Cerebellar cortex (tissue), 1 donor: ENCODE results near the gene MIER1.
"Not testable (repeated sequence)": the region's sequence is repeated elsewhere in the genome, so short reads cannot be mapped to it uniquely, and the experiment has no call there.

Source experiments
- DNase-seq: peaks from one replicate; pipeline ENCODE4 v3.0.0-alpha.2; 2015; ENCODE audit warnings: low spot score

The MIER1 gene

DNA sequence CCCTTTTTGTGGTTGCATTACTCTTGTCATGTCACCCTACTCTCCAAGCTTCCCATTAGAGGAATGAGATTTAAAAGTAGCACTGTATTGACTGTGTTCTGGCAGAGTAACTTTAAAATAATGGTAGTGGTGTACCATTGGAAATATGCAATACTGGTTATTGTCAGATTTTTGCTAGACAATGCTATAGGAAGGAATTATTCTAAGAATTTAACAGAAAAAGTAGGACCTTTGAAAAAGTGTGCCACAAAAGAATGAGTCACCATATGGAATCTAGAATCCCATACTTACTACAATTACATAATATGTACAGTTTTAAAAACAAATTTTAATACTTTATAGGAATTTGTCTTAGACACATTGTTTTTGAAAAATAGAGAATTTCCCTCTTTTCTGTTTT, 13.8 kb downstream of the MIER1 start:
- no peak for DNase-seq

DNA sequence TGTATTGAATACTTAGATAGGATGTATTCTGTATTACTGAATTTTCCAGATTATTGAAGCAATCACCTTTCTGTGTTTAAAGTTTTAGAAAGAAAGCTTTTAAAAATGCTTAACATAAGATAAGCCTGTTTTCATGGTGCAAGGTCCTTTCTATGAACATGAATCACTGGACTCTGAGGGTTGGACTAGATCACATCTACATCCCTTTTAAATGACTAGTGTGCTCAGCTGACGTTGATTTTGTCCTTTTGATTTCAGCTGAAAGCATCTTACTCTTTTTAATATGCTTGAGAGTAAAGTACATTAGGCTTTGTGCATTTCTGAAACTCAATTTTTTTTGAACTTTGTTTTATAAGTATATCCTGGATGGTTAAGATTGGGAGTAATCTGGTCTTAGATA, 16.2 kb downstream of the MIER1 start:
- DNase-seq = no peak

DNA sequence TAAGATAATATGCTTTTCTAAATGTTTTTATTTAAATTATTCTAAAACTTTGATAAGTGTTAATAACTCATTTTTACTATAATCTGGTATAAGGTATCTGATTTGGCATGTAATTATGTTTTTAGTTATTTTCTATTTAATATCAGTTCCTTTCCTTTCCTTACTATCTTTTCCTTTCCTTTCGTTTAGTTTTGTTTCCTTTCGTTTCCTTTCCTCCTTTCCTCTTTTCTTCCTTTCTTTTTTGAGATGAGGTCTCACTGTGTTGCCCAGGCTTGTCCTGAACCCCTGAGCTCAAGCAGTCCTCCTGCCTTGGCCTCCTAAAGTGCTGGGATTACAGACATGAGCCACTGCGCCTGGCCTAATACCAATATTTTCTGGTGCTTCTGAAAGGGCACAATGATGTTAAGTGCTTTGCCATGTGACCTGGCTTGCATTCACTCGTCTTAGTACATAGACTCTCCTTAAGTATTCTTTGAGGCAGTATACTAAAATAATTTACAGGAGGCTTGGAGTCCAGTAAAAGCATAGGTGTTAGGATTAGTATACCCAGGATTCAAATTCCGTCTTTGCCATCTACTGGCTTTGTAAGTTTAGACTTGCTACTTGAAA, 18.7 kb downstream of the MIER1 start:
- DNase-seq = no peak

DNA sequence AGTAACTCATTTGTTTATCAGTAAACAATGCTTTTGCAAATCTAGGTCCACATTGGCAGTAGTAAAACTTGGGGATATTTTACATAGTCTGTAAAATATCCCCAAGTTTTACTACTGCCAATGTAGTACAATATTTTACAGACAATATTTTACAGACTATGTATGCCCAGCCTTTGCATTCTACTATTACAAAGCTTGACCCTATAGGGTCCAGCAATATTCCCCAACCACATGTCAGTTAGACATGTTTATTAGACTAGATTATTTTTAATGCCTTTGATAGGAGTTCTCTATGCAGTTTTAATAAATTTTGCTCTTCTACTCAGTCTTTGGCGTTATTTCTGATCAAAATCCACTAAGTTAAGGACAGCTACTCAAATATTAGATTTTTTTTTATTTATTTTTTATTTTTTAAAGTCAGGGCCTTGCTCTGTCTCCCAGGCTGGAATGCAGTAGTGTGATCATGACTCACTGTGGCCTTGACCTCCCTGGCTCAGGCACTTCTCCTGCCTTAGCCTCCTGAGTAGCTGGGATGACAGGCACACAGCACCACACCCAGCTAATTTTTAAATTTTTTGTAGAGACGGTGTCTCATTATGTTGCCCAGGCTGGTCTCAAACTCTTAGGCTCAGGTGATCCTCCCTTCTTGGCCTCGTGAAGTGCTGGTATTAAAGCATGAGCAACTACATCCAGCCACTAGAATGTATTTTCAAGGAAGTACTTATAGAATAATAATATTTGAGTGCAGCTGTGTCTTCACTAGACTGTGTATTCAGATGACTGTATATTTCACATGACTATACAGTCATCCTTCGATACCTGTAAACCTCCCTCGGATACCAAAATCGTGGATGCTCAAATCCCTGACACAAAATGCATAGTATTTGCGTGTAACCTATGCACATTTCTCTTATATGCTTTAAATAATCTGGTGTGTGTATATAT, 19.8 kb downstream of the MIER1 start:
- no peak for DNase-seq

DNA sequence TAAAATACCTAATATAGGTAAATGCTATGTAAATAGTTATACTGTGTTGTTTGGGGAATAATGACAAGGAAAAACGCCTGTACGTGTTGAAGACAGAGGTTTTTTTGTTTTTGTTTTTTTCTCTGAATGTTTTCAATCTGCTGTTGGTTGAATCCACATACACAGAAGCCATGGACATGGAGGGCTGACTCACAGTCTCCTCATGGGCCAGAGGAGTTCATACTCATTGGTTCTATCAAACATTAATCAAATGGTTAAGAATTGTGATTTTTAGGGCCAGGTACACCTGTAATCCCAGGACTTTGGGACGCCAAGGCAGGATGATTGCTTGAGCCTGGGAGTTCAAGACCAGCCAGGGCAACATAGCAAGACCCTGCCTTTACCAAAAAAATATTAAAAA, 20.5 kb downstream of the MIER1 start:
- no peak for DNase-seq

DNA sequence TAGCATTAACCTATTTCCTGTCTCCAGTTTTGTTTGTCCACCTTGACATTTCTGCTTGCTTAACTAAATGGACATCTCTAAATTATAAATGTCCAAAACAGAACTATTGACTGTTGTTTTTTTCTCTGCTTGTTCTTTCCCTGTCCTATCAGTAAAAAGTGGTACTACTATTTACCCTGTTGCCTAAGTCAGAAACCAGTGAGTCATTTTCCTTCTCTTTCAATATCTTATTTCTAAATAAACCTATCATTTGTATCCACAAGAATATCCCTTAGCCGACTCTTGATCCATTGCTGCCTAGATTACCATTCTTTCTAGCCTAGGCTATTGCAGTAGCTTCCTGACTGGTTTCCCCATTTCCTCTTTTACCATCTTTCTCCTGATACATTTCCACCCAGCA, 22.5 kb downstream of the MIER1 start:
- no peak for DNase-seq

DNA sequence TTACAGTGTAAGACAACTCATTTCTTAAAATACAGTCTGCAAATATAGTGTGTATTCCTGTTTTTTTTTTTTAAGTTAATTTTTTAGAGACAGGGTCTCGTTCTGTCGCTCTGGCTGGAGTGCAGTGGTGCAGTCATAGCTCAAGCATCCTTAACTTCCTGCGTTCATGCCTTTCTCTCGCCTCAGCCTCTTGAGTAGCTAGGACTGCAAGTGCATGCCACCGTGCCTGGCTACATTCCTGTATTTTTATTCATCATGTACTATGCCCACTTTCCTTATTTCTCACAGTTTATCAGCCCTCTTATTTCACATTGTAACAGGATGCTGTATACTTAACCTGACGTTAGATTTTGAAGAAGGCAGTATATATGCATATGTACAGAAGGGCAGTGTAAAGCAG, 26.7 kb downstream of the MIER1 start:
- no peak for DNase-seq

DNA sequence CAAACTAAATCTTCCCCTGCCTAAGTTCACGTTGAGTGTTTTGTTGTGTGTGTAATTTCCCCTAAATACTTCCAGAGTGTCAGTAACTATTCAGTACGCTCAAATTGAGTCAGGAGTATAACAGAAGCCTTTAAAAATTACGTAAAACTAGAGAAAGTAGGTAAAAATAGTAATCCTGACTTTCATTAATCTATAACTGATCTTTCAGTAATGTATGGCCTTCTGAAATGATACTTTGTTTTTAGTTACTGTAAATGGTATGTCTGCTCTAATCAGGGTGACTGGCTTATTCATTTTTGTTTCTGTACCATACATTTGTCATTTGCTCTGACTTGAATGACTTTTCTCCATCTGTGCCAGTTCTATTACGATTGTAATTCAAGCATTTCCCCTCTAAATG, 29.4 kb downstream of the MIER1 start:
- DNase-seq = no peak

DNA sequence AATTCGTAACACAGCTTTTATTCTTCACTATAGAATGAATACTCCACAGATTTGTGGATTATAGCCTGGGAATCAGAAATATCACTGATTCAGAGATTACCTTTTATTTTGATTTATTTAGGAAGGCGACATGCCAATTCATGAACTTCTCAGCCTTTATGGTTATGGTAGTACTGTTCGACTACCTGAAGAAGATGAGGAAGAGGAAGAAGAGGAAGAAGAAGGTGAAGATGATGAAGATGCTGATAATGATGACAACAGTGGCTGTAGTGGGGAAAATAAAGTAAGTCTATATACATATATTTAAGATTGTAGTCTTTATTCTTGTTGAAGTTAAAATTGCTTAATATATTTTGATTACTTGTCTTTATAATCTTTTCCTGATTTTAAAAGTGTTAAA, 33.1 kb downstream of the MIER1 start:
- DNase-seq = no peak

DNA sequence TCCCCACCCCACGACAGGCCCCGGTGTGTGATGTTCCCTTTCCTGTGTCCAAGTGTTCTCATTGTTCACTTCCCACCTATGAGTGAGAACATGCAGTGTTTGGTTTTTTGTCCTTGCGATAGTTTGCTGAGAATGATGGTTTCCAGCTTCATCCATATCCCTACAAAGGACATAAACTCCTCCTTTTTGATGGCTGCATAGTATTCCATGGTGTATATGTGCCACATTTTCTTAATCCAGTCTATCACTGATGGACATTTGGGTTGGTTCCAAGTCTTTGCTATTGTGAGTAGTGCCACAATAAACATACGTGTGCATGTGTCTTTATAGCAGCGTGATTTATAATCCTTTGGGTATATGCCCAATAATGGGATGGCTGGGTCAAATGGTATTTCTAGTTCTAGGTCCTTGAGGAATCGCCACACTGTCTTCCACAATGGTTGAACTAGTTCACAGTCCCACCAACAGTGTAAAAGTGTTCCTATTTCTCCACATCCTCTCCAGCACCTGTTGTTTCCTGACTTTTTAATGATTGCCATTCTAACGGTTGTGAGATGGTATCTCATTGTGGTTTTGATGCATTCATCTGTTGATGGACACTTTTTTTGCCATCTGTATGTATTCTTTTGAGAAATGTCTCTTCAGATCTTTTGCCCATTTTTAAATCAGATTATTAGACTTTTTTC, 41.5 kb downstream of the MIER1 start:
- not testable (repeated sequence) for DNase-seq

DNA sequence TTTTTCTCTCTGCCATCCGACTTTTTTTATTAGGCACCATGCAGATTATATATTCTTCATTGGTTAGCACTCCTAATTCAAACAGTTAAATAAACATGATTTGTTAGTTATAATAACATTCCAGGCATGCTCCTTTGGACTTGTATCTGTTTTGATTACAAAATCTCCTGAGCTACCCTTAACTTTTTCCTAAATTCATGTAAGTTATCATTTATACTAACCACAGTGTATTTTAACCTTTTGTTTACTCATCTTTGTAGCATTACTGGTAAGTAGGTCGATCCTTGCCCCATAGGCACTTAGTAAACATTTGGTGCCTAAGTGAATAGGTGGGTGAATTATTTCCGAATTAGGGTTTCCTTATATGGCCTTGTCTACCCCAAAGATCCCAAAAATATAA, 43.8 kb downstream of the MIER1 start:
- no peak for DNase-seq

DNA sequence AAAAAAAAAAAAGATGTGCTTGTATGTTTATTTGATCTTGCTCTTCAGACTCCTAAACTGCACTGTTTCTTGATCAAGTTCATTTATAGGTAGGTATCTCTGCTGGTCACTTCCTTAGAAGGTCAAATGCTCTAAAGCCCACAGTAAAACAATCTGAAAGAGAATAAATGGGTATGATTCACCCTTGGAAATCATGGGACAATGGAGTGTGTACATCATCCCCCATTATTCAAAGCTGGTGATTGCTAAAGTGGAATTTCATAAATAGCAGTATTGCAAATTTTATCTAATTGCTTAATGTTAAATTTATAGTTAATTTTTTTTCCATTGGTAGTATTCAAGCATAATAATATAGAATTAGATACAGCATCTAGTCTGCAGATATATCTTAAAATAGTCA, 53.4 kb downstream of the MIER1 start:
- DNase-seq = no peak

DNA sequence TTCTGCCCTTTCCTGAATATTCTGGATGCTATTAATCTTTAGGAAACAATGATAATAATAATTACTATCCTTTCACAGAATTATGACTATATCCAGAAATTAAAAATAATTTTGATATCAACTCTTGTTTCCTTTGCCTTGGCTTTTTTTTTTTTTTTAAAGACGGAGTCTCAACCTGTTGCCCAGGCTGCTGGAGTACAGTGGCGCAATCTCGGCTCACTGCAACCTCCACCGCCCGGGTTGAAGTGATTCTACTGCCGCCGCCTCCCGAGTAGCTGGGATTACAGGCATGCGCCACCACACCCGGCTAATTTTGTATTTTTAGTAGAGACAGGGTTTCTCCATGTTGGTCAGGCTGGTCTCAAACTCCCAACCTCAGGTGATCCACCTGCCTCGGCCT, 54.8 kb downstream of the MIER1 start:
- DNase-seq = not testable (repeated sequence)

DNA sequence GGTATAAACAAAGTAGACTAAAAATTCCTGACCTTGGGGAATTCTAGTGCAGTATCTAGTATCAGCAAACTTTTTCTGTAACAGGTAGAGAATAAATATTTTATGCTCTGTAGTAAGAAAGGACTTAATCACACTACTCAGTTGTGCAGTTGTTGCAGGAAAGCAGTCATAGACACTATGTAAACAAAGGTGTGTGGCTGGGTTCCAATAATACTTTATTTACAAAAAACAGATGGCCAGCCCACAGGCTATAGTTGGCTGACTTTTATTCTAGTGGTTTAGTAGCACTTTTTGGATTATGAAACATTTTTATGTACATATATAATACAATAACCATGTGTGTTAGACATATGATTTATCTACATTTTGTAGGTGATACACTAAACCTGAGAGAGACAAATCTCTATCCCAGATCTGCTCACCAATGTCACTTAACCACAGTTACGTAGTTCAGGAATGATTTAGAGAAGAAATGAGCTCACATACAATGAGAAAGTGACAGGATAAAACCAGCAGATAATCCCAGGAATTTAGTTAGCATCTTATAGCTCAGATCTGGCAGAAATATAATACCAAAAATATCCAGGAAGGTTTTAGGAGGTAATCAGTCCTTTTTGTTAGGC, 56.1 kb downstream of the MIER1 start:
- DNase-seq = no peak

DNA sequence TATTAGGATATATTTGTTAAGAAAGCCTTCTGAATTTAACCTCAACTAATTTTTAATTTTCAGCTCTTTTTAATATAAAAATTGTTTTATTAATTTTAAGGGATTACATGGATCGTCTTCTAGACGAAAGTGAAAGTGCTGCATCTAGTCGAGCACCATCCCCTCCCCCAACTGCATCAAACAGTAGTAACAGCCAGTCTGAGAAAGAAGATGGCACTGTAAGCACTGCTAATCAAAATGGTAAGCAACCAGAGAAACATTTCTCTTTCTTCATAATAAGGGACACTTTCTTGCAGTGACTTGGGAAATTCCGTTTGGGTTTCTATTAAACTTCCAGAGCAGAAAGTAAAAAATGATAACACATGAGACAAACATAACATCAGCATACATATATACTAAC, 56.9 kb downstream of the MIER1 start:
- DNase-seq = peak; percentile 20

DNA sequence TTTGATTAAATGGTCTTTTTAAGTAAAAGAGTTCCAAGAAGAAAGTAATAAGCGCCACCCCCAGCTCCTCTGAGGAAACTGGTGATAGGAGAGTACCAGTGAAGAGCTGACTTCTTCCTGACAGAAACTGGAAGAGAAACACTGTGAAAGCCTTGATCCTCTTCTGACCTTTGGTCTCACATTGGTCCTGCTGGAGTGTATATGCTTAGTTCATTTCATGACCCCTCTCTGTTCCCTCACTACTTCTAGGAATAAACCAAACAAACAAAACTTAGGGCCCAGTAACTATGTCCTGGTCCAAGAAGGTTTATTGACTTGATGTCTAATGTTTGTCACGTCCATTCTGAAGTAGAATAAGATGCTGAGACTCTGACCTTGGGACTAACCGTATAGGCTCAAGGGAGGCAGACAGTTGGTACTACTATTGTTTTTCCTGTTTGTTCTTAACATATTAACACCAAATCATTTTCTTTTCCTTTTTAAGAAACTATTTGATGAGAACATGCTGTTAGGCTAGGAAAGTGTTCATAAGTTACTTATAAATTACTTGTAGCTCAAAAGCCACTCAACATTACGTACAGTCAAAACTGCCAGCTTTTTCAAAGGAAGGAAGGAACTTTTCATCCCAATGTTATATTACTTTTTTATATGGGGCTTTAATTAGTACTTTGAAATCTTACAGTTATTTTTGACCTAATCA, 57.9 kb downstream of the MIER1 start:
- DNase-seq = no peak

DNA sequence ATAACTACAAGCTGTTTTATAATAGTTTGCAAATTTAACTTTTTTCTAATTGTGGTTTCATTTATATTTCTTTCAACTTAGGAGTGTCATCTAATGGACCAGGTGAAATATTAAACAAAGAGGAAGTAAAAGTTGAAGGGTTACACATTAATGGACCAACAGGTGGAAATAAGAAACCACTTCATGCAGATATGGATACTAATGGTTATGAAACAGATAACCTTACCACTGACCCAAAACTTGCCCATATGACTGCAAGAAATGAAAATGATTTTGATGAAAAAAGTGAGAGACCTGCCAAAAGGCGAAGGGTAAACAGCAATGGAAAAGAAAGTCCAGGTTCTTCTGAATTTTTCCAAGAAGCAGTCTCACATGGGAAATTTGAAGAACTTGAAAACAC, 59.7 kb downstream of the MIER1 start:
- DNase-seq = no peak

DNA sequence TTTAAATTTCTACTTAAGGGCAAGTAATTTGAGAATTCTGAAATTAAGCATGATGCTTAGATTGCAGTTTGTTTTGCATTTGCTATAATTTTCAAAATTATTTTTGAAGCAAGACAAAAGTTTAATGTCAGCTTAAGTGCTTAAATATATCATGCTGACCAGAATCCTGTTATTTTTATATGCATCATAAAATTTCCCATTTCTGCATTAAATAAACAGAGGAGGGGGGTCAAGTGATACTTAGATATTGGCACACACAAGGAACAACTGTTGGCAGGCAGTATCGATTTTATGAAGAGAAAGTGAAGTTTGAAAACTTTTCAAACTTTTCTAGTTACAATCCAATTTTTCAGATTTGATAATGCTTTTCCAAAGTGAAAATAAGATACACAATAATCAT, 61.0 kb downstream of the MIER1 start:
- no peak for DNase-seq

DNA sequence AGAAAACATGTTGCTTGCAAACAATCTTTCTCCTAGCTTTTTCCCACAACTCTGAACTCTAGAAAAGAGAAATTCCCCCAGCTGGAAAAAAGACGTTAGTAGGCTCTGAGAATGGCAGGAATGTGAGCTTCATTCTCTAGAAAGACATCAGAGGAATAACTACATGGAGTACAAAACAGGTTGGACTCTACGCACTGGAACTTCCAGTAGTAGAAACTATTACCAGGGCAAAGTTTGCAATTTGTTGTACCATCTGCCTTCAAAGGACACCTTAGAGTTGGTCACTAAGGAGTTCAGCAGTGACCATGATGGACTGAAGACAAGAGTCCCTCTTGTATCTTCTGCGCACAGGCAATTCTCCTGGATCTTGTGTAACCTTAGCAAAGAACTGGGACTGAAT, 68.3 kb downstream of the MIER1 start:
- no peak for DNase-seq

DNA sequence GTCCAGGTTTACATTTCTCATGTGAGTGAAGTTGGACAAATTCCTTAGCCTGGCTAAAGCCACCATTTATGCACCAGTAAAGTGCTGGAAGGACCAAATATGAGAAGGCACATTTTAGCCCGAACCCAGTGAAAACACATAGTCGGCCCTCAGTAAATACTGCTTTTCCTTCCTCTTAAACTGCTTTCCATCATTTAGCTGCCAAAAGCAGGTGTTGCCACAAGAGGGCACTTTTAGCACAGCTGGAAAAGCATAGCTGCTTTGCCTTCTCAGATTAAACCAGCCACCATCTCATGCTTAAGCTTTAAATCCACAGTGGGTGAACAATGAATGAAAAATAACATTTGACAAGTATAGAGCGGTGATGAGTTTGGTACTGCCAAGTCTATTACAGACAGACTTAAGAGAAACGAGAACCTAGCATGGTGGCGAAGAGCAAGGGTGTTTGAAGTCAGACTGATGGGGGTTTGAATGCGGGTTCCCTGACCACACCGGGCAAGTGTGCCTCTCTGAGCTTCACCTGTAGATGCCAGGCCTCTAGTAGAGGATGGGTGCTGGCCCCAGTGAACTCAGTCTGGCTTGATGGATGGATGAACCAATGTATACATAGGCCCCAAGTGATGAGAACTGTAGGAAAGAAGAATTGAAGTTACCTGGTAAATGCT, 71.4 kb downstream of the MIER1 start:
- peak; percentile 49 for DNase-seq

DNA sequence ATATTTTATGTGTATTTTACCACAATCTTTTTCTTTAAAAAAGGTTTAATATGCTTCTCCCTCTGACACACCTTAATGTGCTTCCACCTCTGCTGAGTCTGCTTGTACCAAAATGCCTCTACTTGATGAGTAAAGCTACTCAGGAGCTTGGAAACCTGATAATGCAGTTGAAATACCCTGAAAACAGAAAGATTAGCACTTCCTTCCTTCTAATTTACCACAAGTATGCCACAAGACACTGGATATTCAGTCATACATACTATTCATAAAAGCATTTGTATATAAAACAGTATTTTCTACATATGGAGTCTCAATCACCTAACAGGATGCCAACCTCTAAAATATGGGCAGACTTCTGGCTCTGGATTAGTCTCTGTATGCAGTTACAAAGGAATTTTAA, 74.2 kb downstream of the MIER1 start:
- no peak for DNase-seq
